ENCODE results near the gene HPCAL1. TPM values are rescaled to one million over a fixed set of nuclear protein-coding genes. Genes with fewer than 3 reads are reported as not detected.

Gene HPCAL1
- total RNA-seq, 4 donors from 2014 or later, result 18.6 to 59.5 (median 37.1) TPM

DNA sequence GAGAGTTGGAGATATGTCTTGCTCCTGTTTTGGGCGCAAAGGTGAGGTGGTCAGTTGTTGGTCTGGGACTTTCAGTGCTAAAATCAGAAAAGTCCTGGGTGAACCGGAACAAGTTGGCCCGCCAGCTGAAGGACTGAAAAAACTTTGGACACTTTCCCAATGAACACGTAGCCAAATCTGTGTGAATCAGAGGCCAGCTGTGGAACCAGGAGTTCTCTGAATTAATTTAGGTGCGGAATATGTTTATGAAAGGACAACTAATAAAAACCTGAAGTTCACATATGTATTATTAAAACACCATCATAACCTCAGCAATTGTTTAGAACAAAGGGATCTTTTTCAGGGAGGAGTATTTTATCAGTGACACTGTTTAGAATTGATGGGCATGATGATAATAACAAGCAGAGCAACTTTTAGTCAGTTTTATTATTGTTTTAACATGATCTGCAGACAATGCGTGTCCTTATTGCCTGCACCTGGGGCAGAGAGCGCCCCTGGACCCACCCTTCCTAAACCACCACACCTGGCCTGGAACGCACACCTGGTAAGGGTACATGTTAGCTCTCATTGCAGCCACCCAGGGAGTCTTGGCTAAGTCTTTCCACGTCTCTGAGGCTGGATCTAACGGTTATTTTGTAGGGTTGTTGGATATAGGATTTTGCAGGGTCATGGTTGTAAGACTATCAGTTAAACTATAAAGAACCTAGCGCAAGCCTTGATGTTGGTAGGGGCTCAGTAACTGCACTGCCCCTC is 155.3 kb downstream of the HPCAL1 start:
- TF ChIP-seq CTCF (IDR thresholded peaks at IDR 0.05; ENCODE audit: low read depth), result no peak

- no peak for TF ChIP-seq CTCF (IDR thresholded peaks at IDR 0.05; ENCODE audit: low read depth)
Observed at GRCh38 chr2:10460366-10460796, 157.7 kb downstream of the HPCAL1 start.

GRCh38 chr2:10462178-10463083 is 159.7 kb downstream of the HPCAL1 start:
- TF ChIP-seq CTCF (IDR thresholded peaks at IDR 0.05; ENCODE audit: low read depth), result no peak

DNA sequence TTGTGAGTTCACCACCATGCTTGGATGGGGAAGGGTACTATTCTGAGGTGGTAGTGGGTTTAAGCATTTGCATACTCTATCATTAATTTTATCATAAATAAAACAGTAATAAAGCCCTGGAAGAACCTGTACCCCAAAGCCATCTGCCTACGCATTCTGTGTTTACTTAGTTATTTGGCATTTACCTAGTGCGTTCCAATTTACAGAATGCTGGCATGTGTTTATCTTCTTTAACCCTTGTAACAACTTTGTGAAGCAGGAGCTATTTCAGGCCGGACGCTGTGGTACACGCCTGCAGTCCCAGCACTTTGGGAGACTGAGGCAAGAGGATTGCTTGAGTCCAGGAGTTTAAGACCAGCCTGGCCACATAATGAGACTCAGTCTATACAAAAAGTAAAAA is 163.2 kb downstream of the HPCAL1 start:
- TF ChIP-seq CTCF (IDR thresholded peaks at IDR 0.05; ENCODE audit: low read depth), result no peak

DNA sequence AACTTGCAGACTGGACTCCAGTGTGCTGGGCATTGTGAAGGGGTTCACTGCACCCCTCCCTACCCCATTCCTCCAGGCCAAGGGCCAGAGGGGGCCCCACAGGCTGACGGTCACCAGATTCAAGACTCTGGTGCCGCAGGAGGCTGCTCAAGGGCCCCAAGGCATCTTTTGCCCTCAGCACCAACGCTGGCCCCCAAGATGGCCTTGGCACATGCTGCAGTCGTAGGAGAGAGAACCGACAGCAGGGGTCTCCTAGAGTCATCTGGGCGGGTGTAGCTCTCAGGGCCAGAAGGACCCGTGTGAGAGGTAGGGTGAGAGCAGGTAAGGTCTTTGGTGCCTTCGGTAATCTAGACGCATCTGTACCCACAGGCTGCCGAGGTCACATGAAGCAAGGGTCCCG is 164.1 kb downstream of the HPCAL1 start:
- no peak for TF ChIP-seq CTCF (IDR thresholded peaks at IDR 0.05; ENCODE audit: low read depth)

DNA sequence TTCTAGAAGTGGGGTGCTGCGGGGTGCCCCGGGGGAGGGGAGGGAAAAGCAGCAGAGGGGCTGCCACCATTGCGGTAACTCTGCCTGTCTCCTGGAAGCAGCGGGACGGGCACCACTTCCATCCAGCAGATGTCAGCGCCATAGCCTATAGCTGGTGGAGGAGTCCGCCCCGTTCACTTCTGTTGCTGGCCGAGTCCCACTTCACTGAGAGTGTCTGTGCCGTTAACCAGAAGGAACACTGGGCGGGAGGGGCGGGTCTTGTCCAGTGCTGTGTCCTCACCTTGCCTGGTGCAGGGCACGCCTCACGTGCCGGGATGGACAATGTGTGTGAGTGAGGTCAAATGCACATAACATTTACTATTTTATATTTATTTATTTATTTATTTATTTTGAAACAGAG is 164.7 kb downstream of the HPCAL1 start:
- TF ChIP-seq CTCF (IDR thresholded peaks at IDR 0.05; ENCODE audit: low read depth), result no peak

DNA sequence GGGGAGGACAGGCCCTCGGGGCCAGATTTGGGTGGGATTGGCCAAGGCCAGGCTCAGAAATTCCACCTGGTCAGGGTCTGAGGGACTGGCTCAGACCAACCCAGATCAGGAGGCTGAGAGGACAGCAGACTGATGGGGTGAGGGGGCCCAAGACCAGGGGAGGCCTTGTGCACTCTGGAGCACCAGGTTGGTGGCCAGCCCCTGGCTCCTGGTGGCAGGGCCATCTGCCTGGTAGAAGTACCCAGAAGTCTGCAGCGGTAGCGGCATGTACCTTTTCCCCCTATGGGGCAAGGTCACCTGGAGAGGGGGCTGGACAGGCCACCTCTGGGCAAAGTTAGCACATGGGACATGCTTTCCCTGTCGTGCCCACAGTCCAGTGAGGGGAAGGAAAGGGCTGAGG is 166.6 kb downstream of the HPCAL1 start:
- TF ChIP-seq CTCF (IDR thresholded peaks at IDR 0.05; ENCODE audit: low read depth), result no peak

All from subcutaneous adipose tissue (tissue), 4 donors.